HuH-7 (cell line): Measurements from ENCODE around the gene ANO5.
A peak's percentile ranks its signal among the peaks of the same experiment; 100 is the strongest.

Experiments used
- DNase-seq: peaks from one replicate; pipeline ENCODE4 v3.0.0; 2011; ENCODE audit warnings: low spot score

ANO5 gene, protein sequence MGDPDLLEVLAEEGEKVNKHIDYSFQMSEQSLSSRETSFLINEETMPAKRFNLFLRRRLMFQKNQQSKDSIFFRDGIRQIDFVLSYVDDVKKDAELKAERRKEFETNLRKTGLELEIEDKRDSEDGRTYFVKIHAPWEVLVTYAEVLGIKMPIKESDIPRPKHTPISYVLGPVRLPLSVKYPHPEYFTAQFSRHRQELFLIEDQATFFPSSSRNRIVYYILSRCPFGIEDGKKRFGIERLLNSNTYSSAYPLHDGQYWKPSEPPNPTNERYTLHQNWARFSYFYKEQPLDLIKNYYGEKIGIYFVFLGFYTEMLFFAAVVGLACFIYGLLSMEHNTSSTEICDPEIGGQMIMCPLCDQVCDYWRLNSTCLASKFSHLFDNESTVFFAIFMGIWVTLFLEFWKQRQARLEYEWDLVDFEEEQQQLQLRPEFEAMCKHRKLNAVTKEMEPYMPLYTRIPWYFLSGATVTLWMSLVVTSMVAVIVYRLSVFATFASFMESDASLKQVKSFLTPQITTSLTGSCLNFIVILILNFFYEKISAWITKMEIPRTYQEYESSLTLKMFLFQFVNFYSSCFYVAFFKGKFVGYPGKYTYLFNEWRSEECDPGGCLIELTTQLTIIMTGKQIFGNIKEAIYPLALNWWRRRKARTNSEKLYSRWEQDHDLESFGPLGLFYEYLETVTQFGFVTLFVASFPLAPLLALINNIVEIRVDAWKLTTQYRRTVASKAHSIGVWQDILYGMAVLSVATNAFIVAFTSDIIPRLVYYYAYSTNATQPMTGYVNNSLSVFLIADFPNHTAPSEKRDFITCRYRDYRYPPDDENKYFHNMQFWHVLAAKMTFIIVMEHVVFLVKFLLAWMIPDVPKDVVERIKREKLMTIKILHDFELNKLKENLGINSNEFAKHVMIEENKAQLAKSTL

GRCh38 chr11:22192642-22193347 lies at the start of gene ANO5:
Gene ANO5 (plus strand): TSS chr11:22193085. CDS start chr11:22193493, 408 bp downstream.
- DNase-seq = peak; percentile 59

DNA sequence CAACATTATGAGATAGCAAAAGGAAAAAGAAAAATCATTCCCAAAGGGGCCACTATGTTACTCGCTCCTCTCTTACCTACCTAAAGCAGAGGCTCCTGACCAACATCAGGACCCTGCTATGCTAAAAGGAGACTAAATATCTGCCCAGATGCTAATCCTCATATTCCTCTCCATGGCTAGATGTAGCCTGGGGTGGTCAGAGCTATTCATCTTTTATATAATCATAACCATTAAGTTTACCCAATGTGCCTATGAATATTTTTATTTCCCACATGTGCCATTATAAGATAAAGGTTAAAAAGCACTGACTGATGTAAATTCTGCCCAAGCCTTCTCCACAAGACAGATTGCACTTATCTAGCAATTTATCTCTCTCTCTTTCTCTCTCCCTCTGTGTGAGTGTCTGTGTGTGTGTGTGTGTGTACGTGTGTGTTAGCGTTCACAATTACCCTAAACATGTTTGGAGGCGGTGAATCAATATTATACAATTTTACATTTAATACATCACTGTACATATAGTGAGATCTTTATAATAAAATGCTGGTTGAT lies 41.2 kb upstream of the ANO5 start:
- DNase-seq = no peak

DNA sequence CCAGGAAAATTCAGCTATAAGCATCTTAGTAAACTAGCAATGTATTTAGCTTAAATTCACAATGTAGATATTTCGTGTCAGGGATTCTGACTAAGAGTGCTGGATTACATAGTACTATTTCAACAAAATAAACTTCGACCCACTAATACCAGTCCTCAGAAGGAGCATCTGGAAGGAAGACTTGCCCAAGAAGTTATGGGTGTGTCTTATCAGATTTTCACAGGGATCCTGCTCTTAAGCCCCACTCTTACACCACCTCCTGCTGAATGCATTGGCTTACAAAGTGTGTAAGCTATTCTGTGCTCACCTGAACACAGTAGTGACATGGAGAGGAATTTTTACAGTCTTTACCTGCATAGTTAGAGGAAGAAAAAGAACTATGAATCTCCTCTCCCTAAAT lies 35.4 kb upstream of the ANO5 start:
- DNase-seq = no peak

GRCh38 chr11:22161489-22161888 lies 31.4 kb upstream of the ANO5 start:
- DNase-seq = no peak

DNA sequence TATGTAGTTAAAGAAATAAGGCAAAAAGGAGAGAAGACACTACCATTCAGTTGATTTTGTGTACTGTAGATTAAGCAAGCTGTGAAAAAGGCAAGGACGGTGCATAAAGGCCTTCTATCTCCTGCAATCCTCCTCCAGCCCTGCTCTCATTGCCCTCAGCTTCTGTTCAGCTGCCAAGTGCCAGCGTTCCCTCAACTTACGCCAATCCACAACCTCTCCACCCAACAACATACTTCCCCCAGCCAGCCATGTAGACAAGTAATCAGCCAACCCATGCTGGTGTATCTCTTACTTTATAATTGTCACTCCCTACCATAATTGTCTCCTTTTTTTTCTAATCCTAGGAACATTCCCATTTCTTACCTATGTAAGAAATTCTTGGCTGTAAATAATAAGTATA lies 30.1 kb upstream of the ANO5 start:
- DNase-seq = no peak

- no peak for DNase-seq
These were observed 29.5 kb upstream of the ANO5 start for GRCh38 chr11:22163394-22163797.

GRCh38 chr11:22165087-22165486 lies 27.8 kb upstream of the ANO5 start:
- no peak for DNase-seq

GRCh38 chr11:22165759-22166513 lies 26.9 kb upstream of the ANO5 start:
- DNase-seq = no peak

DNA sequence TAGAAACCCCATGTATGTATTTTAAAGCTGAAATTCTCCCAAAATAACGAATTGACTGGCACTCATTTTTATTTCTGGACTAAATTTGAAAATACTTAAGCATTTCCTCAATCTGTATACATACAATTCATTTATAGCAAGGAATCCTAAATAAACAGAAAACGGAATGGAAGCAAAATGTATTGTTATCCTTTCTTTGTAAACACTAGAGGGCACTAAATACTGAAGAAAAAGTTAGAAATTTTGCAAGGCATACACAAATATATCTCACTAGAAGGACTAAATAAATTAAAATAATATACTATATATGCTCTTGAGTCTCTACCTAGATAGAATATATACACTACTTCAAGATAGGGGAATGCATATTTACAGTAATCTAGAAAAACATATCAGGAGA lies 23.1 kb upstream of the ANO5 start:
- no peak for DNase-seq

DNA sequence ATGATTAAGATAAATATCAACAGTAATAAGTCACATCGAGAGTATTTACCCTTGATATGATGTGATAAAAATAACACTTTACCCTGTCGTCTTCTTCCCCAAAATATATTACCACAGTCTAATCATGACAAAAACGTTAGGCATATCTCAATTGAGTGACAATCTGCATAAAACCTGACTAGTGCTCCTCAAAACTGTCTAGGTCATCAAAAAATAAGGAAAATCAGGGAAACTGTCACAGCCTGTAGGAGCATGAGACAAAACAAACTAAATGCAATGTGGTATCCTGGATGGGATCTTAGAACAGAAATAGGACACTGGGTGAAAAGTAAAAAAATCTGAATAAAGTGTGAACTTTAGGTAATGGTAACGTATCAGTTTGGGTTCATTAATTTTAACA lies 19.4 kb upstream of the ANO5 start:
- no peak for DNase-seq

DNA sequence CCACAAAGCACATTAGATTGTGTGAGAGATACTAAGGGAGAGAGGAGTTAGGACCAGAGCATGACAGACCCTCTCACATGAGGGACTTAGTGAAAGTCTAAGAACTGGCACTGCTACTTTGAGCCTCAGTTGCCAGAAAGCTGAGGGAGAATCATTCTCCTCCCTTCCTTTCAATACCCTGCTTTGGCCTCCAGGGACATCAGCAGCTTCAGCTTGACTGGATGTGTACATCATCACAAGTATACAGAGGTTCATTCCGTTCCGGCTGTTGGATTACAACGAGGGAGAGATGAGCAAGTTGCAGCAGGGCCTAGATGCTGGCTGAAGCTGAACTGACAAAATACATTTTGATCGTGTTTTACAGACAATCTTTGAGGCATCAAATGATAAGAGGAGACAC lies 15.7 kb upstream of the ANO5 start:
- no peak for DNase-seq

DNA sequence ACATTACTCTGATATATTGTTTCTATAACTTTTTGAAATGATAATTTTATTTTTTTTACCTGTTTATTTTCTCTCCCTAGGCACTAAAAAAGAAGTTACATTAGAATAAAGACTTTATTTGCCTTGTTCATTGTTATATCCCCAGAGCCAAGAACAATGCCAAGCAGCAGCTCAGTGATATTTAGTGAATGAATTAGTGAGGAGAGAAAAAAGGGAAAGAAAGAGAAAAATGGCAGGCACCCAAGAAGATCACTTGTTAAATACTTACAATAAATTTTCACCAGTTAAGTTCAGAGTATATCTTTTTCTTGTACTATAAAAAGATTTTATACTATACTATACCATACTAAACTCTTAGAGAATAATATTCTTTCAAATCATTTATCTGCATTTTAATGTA lies 13.3 kb upstream of the ANO5 start:
- DNase-seq = no peak

GRCh38 chr11:22180131-22180530 lies 12.8 kb upstream of the ANO5 start:
- no peak for DNase-seq

- DNase-seq = no peak
These were observed 3.2 kb upstream of the ANO5 start for GRCh38 chr11:22189660-22190059.

GRCh38 chr11:22190827-22191463 lies 1.9 kb upstream of the ANO5 start:
- DNase-seq = no peak

- peak; percentile 67 for DNase-seq
These were observed 620 bp upstream of the ANO5 start for GRCh38 chr11:22192289-22192641.

- peak; percentile 22 for DNase-seq
These were observed 615 bp downstream of the ANO5 start for GRCh38 chr11:22193348-22194051.

- no peak for DNase-seq
These were observed 1.4 kb downstream of the ANO5 start for GRCh38 chr11:22194306-22194705.

- DNase-seq = no peak
These were observed 2.0 kb downstream of the ANO5 start for GRCh38 chr11:22194907-22195306.
